Osteocyte (in vitro differentiated cells): ENCODE data around the gene CTNNA2. TPM values are rescaled to one million over a fixed set of nuclear protein-coding genes. Genes with fewer than 3 reads are reported as not detected.

ENCODE experiments used
- DNase-seq: peaks from one replicate; pipeline ENCODE4 v3.0.0; 2021; ENCODE audit warnings: mixed read lengths; ENCODE audit not compliant: unreplicated experiment; ENCODE audit errors: extremely low spot score
- H3K27ac Mint-ChIP-seq: one replicate; pipeline ENCODE4 v1.8.0; 2021; ENCODE audit warnings: mild to moderate bottlenecking, mixed read lengths; ENCODE audit not compliant: unreplicated experiment
- H3K27me3 Mint-ChIP-seq: one replicate; pipeline ENCODE4 v1.8.0; 2021; ENCODE audit warnings: mixed read lengths; ENCODE audit not compliant: unreplicated experiment
- H3K36me3 Mint-ChIP-seq: one replicate; pipeline ENCODE4 v1.8.0; 2021; ENCODE audit warnings: mixed read lengths; ENCODE audit not compliant: unreplicated experiment
- H3K4me1 Mint-ChIP-seq: one replicate; pipeline ENCODE4 v1.8.0; 2021; ENCODE audit warnings: mixed read lengths; ENCODE audit not compliant: unreplicated experiment
- H3K4me3 Mint-ChIP-seq: one replicate; pipeline ENCODE4 v1.8.0; 2021; ENCODE audit warnings: mild to moderate bottlenecking, moderate library complexity, mixed read lengths; ENCODE audit not compliant: unreplicated experiment
- H3K9me3 Mint-ChIP-seq: one replicate; pipeline ENCODE4 v1.8.0; 2021; ENCODE audit warnings: mixed read lengths; ENCODE audit not compliant: unreplicated experiment
- total RNA-seq: library from RNA; stranded (reverse); gene quantifications from 2 replicates; pipeline ENCODE4 v1.2.1, GENCODE V29; 2021
- TF ChIP-seq, protein P1 (sequence below): fragments of 200-600 bp; sonication (generic); IDR thresholded peaks from 2 replicates; pipeline ENCODE4 v1.5.0; 2021; ENCODE audit warnings: antibody characterized with exemption, mild to moderate bottlenecking, moderate library complexity

CTNNA2 gene
- total RNA-seq, 1 donor from 2014 or later: not detected

DNA sequence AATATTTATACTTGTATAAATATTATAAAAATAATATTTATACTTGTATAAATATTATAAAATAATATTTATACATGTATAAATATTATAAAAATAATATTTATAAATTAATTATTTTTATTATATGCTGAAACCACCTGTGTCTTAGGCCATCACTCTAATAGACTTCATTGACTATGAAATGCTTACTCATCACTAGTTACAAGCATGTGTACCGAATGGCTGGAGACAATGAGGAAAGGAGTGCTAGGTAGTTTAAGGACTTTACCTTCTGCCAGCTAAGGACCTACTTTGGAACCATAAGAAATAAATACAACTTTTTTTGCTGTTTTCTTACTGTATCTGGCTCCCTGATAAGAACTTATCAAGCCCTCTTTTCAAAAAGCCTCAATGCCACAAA is 562.9 kb downstream of the CTNNA2 start:
- Mint-ChIP-seq H3K27ac (no peak overlapping the region), H3K9me3 (no peaks in the 10 kb centered on the region), H3K4me3 (no peak overlapping the region), H3K4me1 (no peaks in the 10 kb centered on the region), H3K27me3 (no peaks in the 10 kb centered on the region), H3K36me3 (no peaks in the 10 kb centered on the region)
- DNase-seq: no peak
- TF ChIP-seq, protein P1, sequence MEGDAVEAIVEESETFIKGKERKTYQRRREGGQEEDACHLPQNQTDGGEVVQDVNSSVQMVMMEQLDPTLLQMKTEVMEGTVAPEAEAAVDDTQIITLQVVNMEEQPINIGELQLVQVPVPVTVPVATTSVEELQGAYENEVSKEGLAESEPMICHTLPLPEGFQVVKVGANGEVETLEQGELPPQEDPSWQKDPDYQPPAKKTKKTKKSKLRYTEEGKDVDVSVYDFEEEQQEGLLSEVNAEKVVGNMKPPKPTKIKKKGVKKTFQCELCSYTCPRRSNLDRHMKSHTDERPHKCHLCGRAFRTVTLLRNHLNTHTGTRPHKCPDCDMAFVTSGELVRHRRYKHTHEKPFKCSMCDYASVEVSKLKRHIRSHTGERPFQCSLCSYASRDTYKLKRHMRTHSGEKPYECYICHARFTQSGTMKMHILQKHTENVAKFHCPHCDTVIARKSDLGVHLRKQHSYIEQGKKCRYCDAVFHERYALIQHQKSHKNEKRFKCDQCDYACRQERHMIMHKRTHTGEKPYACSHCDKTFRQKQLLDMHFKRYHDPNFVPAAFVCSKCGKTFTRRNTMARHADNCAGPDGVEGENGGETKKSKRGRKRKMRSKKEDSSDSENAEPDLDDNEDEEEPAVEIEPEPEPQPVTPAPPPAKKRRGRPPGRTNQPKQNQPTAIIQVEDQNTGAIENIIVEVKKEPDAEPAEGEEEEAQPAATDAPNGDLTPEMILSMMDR: no peak

DNA sequence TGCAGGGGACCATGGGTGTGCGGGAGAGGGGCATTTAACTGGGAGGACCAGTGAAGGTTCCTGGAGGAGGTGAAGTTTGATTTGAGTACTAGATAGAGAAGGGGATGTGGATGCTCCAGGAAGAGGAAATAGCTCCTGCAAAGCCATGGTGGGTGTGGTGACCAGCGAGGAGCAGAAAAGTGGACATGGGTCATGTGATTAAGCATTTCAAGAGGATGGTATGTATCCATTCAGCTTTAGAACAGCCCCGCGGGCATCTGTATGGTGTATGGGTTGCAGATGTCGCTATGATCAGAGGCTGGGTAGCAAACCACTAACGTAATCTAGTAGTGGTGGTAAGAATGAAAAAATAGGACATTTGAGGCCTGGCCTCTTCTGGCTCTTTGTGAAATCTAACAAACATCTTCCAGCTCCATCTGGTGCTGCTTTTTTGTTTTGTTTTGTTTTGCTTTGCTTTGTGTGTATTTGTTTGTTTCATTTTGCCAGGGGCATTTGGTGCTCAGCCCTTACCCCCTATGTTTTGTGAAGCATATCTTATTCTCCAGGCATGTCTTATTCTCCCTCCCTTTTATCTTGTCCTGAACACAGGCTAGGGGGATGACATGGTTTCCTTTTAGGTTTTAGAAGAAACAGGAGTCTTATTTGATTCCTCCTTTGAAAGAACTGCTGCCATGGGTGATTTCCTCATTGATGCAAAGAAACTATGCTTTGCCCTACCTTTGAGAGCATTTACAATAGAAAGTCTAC is 565.6 kb downstream of the CTNNA2 start:
- Mint-ChIP-seq H3K4me1 (no peaks in the 10 kb centered on the region), H3K36me3 (no peaks in the 10 kb centered on the region), H3K27ac (no peak overlapping the region), H3K4me3 (no peak overlapping the region), H3K9me3 (no peaks in the 10 kb centered on the region), H3K27me3 (no peaks in the 10 kb centered on the region)
- TF ChIP-seq, protein P1: no peak
- no peak for DNase-seq

DNA sequence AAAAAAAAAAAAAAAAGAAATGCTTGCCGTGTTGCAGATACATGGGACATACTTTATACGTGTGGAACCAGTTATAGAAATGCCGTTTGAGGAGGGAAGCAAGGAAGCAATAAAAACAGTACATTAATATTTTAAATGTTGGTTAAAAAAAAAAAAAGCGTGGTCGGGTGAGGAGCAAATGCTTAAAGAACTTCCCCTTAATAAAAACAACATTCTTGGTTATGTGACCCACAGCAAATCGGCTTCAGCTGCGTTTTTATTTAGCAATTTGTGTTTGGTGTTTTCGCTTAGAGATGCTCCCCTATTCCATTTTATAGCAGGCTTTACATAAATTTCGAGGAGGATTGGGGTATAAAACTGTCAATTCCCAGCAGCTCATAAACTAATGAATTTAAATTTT is 568.1 kb downstream of the CTNNA2 start:
- TF ChIP-seq, protein P1: no peak
- no peak overlapping the region for H3K4me3 Mint-ChIP-seq
- no peak for DNase-seq

DNA sequence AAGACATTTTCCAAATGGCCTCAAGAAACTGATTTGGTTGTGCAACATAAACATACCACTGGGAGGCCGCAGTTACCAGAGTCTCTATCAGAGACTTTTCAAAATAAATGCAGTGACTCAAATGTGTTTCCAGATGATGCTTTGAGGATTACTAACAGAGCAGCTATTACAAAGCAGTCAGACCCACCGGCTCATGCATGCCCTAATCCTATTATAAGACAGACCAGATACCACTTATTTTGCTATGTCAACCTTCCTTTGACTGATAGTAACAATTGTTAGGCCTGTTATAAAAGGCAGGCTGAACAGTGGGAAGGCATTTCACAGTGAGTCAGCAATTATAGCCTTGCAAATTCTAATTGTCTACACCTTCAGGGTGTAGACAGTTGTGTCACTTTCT is 574.0 kb downstream of the CTNNA2 start:
- no peak for DNase-seq
- H3K27me3 Mint-ChIP-seq: no peaks in the 10 kb centered on the region
- no peak overlapping the region for H3K27ac Mint-ChIP-seq
- H3K4me3 Mint-ChIP-seq: no peak overlapping the region
- no peaks in the 10 kb centered on the region for H3K36me3 Mint-ChIP-seq
- TF ChIP-seq, protein P1: no peak
- peaks cover 3% of the 10 kb centered on the region for H3K9me3 Mint-ChIP-seq
- H3K4me1 Mint-ChIP-seq: no peaks in the 10 kb centered on the region

More for the DNA sequence above, 568.1 kb downstream of the CTNNA2 start:
- Mint-ChIP-seq H3K4me1 (no peaks in the 10 kb centered on the region), H3K27me3 (no peaks in the 10 kb centered on the region), H3K9me3 (no peaks in the 10 kb centered on the region), H3K27ac (no peak overlapping the region), H3K36me3 (no peaks in the 10 kb centered on the region)

DNA sequence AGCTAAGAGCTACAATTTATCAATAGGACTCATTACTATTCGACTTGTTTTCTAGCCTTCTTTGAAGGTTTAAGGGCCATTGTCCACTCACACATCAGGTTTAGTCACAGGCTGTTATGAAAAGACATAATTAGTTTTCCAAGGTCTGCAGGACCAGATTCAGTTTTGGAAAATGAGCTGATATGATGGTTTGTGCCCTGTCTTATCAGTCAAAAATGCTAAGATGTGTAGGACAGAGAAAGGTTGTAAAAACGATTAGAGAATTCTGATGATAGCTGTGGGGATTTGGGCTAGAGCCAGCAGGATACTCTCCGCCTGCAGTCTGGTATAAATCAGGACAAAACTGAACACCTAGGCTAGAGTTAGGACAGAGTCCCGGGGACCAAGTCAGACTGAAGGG is 578.4 kb downstream of the CTNNA2 start:
- no peak for DNase-seq
- TF ChIP-seq, protein P1: no peak
- peaks cover 16% of the 10 kb centered on the region for H3K9me3 Mint-ChIP-seq
- H3K4me1 Mint-ChIP-seq: no peaks in the 10 kb centered on the region
- no peaks in the 10 kb centered on the region for H3K36me3 Mint-ChIP-seq
- H3K4me3 Mint-ChIP-seq: no peak overlapping the region
- no peak overlapping the region for H3K27ac Mint-ChIP-seq
- no peaks in the 10 kb centered on the region for H3K27me3 Mint-ChIP-seq
